SK-N-SH (cell line): ENCODE data around the gene COL3A1. TPM values are rescaled to one million over a fixed set of nuclear protein-coding genes. Genes with fewer than 3 reads are reported as not detected.

Source experiments
- CTCF ChIA-PET: fragments of 300-600, 350-600 bp; formaldehyde crosslinking; extraction: SDS; loops from one replicate; lab custom pipeline; 2021; lab: Yijun Ruan, JAX
- POLR2A ChIA-PET: fragments of 350-600 bp; sonication (Branson Sonifier 250); formaldehyde crosslinking; extraction: SDS; loops from one replicate; lab custom pipeline; 2020; ENCODE audit warnings: antibody characterized with exemption, inconsistent platforms; lab: Yijun Ruan, JAX
- DNase-seq: peaks from one replicate; pipeline ENCODE4 v3.0.0; 2012
- H2AFZ ChIP-seq: fragments of 200-600 bp; sonication (generic); 2 replicates; pipeline ENCODE4 v1.8.1; 2016; ENCODE audit warnings: antibody characterized with exemption, mild to moderate bottlenecking, low read depth
- H3F3A ChIP-seq: fragments of 200-600 bp; sonication (generic); replicated peaks from 2 replicates; pipeline ENCODE3; 2016; ENCODE audit warnings: antibody characterized with exemption, mild to moderate bottlenecking; ENCODE audit not compliant: insufficient read depth
- H3K27ac ChIP-seq, 2 experiments: fragments of 200-500 bp in 1 of 2; fragments of 200-600 bp in 1 of 2; sonication (Bioruptor generic) in 1 of 2; sonication (generic), shearing (Covaris generic) in 1 of 2; 2 replicates each; pipeline versions ENCODE4 v1.5.1 to v1.6.1; 2014 to 2016; ENCODE audit warnings: low read depth in 2 of 2, inconsistent platforms in 1 of 2, low read length in 1 of 2, mild to moderate bottlenecking in 1 of 2, mixed read lengths in 1 of 2
- H3K27me3 ChIP-seq: fragments of 200-600 bp; sonication (generic), shearing (Covaris generic); 2 replicates; pipeline ENCODE4 v1.6.1; 2016; ENCODE audit warnings: mixed run types; ENCODE audit not compliant: insufficient read depth
- H3K36me3 ChIP-seq, 2 experiments: fragments of 200-500 bp in 1 of 2; fragments of 200-600 bp in 1 of 2; sonication (Bioruptor generic) in 1 of 2; sonication (generic) in 1 of 2; replicated peaks in 1 of 2; 2 replicates each; pipeline versions ENCODE3 to v1.5.1; 2014 to 2016; ENCODE audit warnings: low read length in 1 of 2, mild to moderate bottlenecking in 1 of 2; ENCODE audit not compliant: insufficient read depth in 2 of 2, control insufficient read depth in 1 of 2
- H3K4me1 ChIP-seq, 2 experiments: fragments of 200-500 bp in 1 of 2; fragments of 200-600 bp in 1 of 2; sonication (Bioruptor generic) in 1 of 2; sonication (generic), shearing (Covaris generic) in 1 of 2; 2 replicates each; pipeline versions ENCODE4 v1.5.1 to v1.6.1; 2014 to 2016; ENCODE audit warnings: low read depth in 1 of 2, low read length in 1 of 2, mixed run types in 1 of 2; ENCODE audit not compliant: insufficient read depth in 2 of 2, control insufficient read depth in 1 of 2
- H3K4me2 ChIP-seq: fragments of 200-600 bp; sonication (generic), shearing (Covaris generic); 2 replicates; pipeline ENCODE4 v1.6.1; 2017; ENCODE audit warnings: mixed run types
- H3K4me3 ChIP-seq, 2 experiments: fragments of 200-500 bp in 1 of 2; fragments of 200-600 bp in 1 of 2; sonication (Bioruptor generic) in 1 of 2; sonication (generic), shearing (Covaris generic) in 1 of 2; 2 replicates each; pipeline versions ENCODE4 v1.5.1 to v1.8.1; 2014 to 2016; ENCODE audit warnings: low read depth in 2 of 2, inconsistent platforms in 1 of 2, low read length in 1 of 2, mild to moderate bottlenecking in 1 of 2, mixed read lengths in 1 of 2, moderate library complexity in 1 of 2
- H3K79me2 ChIP-seq: fragments of 200-600 bp; sonication (generic); 2 replicates; pipeline ENCODE4 v1.8.1; 2017; ENCODE audit warnings: mild to moderate bottlenecking; ENCODE audit not compliant: insufficient read depth
- H3K9ac ChIP-seq: fragments of 200-600 bp; sonication (generic); 2 replicates; pipeline ENCODE4 v1.6.1; 2017; ENCODE audit warnings: mixed run types
- H3K9me2 ChIP-seq: fragments of 200-600 bp; sonication (generic); 2 replicates; pipeline ENCODE4 v1.6.1; 2017; ENCODE audit warnings: mixed run types
- H3K9me3 ChIP-seq: fragments of 200-600 bp; sonication (generic); 2 replicates; pipeline ENCODE4 v1.6.1; 2017; ENCODE audit warnings: mixed run types, mild to moderate bottlenecking, moderate library complexity
- H4K20me1 ChIP-seq: fragments of 200-600 bp; sonication (generic); 2 replicates; pipeline ENCODE4 v1.6.1; 2017; ENCODE audit warnings: mild to moderate bottlenecking, mixed run types; ENCODE audit not compliant: insufficient read depth
- ELF1 ChIP-seq: IDR thresholded peaks from 2 replicates; pipeline ENCODE4 v1.4.0; 2012
- FOXJ3 ChIP-seq: sonication (generic); formaldehyde crosslinking; IDR thresholded peaks from 2 replicates; pipeline ENCODE4 v1.5.1; 2020; ENCODE audit warnings: mild to moderate bottlenecking, missing genetic modification reagents
- GABPA ChIP-seq: IDR thresholded peaks from 2 replicates; pipeline ENCODE4 v1.4.0; 2012; ENCODE audit warnings: low read depth, mild to moderate bottlenecking
- MEF2A ChIP-seq: IDR thresholded peaks from 2 replicates; pipeline ENCODE4 v1.4.0; 2012; ENCODE audit warnings: low read depth, borderline replicate concordance
- NRF1 ChIP-seq: IDR thresholded peaks from 2 replicates; pipeline ENCODE4 v1.6.1; 2012; ENCODE audit warnings: low read depth, mild to moderate bottlenecking, low read length
- POLR2AphosphoS5 ChIP-seq: IDR thresholded peaks from 2 replicates; pipeline ENCODE4 v1.6.1; 2012; ENCODE audit warnings: low read depth, low read length
- RFX5 ChIP-seq: IDR thresholded peaks from 2 replicates; pipeline ENCODE4 v1.6.1; 2012; ENCODE audit warnings: mild to moderate bottlenecking, improper control_type of control experiment, low read length
- RXRA ChIP-seq: IDR thresholded peaks from 2 replicates; pipeline ENCODE4 v1.4.0; 2012; ENCODE audit warnings: low read depth, mild to moderate bottlenecking, borderline replicate concordance
- SIN3A ChIP-seq: IDR thresholded peaks from 2 replicates; pipeline ENCODE4 v1.6.1; 2012; ENCODE audit warnings: low read depth, mild to moderate bottlenecking, low read length, moderate library complexity, borderline replicate concordance
- SMC3 ChIP-seq: IDR thresholded peaks from 2 replicates; pipeline ENCODE4 v1.6.1; 2012; ENCODE audit warnings: low read depth, low read length, improper control_type of control experiment
- YY1 ChIP-seq: IDR thresholded peaks from 2 replicates; pipeline ENCODE4 v1.4.0; 2012; ENCODE audit warnings: low read depth, mild to moderate bottlenecking
- WGBS: methylation state at CpG from one replicate; pipeline ENCODE4 v1.1.6; 2017; ENCODE audit warnings: low lambda C conversion rate; 5-methylcytosine and 5-hydroxymethylcytosine counted together
- polyA plus RNA-seq, 3 experiments: library from polyadenylated mRNA; depleted of rRNA; stranded (reverse); fragments of >200 nt; gene quantifications; 2 replicates each; pipeline ENCODE4 v1.2.3, GENCODE V29; 2012
- TF ChIP-seq, protein P1 (sequence below): IDR thresholded peaks from 2 replicates; pipeline ENCODE4 v1.6.1; 2012; ENCODE audit warnings: mild to moderate bottlenecking, low read depth, low read length, moderate library complexity
- TF ChIP-seq, protein P2 (sequence below): IDR thresholded peaks from 2 replicates; pipeline ENCODE4; 2012
- TF ChIP-seq, protein P3 (sequence below): fragments of 150-350 bp; IDR thresholded peaks from 2 replicates; pipeline ENCODE4 v1.6.1; 2016; ENCODE audit warnings: mild to moderate bottlenecking, low read depth, low read length
- TF ChIP-seq, protein P4 (sequence below): fragments of 150-350 bp; IDR thresholded peaks from 2 replicates; pipeline ENCODE4 v1.6.1; 2017; ENCODE audit warnings: antibody characterized with exemption, low read length, low read depth, borderline replicate concordance
- TF ChIP-seq, protein P5 (sequence below): IDR thresholded peaks from 2 replicates; pipeline ENCODE4 v1.4.0; 2012; ENCODE audit warnings: low read depth, borderline replicate concordance

COL3A1 gene
- polyA plus RNA-seq, 1 of the 3 experiments (the other 2 are of a cell fraction): 987 TPM

DNA sequence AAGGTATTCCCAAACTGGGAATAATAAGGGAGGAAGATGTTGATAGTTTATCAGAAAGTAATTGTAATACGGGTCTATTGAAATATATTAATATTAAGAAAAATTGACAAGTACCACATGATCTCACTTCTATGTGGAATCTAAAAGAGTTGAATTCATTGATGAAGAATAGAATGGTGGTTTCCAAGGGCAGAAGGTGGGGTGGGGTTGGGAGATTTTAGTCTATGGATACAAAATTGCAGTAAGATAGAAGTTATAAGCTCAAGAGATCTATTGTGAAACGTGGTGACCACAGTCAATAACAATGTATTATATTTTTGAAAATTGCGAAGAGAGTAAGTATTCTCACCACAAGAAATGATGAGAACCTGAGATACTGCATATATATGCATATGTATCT lies 38.9 kb downstream of the COL3A1 start:
- Histone ChIP-seq H2AFZ (no peak overlapping the region), H3K27me3 (no peaks in the 10 kb centered on the region), H3F3A (peaks cover 78% of the 10 kb centered on the region), H3K27ac (peak overlapping the region; percentile 62 to 84; a peak in 2 of 4 replicates), H3K36me3 (peaks cover 45 to 51% of the 10 kb centered on the region in 2 experiments), H3K4me2 (no peak overlapping the region), H3K9me2 (no peaks in the 10 kb centered on the region), H3K9ac (no peak overlapping the region), H4K20me1 (no peaks in the 10 kb centered on the region), H3K4me3 (no peak overlapping the region), H3K4me1 (peaks cover 0 to 24% of the 10 kb centered on the region in 2 experiments; a peak in 3 of 4 replicates), H3K9me3 (no peaks in the 10 kb centered on the region), H3K79me2 (peaks cover 5% of the 10 kb centered on the region; the same call in 1 of the 2 replicates)
- CTCF ChIA-PET: interaction anchor here (1.2 kb wide), 1 partner anchor 475 kb away, joined by 3 read pairs; no protein-coding TSS in a partner anchor
- 94% methylated on average over 3 of the region's 3 CpGs for WGBS
- POLR2A ChIA-PET: no interaction called here
- DNase-seq: no peak
- TF ChIP-seq ELF1: no peak
- no peak for TF ChIP-seq YY1
- no peak for TF ChIP-seq MEF2A
- TF ChIP-seq, protein P1, sequence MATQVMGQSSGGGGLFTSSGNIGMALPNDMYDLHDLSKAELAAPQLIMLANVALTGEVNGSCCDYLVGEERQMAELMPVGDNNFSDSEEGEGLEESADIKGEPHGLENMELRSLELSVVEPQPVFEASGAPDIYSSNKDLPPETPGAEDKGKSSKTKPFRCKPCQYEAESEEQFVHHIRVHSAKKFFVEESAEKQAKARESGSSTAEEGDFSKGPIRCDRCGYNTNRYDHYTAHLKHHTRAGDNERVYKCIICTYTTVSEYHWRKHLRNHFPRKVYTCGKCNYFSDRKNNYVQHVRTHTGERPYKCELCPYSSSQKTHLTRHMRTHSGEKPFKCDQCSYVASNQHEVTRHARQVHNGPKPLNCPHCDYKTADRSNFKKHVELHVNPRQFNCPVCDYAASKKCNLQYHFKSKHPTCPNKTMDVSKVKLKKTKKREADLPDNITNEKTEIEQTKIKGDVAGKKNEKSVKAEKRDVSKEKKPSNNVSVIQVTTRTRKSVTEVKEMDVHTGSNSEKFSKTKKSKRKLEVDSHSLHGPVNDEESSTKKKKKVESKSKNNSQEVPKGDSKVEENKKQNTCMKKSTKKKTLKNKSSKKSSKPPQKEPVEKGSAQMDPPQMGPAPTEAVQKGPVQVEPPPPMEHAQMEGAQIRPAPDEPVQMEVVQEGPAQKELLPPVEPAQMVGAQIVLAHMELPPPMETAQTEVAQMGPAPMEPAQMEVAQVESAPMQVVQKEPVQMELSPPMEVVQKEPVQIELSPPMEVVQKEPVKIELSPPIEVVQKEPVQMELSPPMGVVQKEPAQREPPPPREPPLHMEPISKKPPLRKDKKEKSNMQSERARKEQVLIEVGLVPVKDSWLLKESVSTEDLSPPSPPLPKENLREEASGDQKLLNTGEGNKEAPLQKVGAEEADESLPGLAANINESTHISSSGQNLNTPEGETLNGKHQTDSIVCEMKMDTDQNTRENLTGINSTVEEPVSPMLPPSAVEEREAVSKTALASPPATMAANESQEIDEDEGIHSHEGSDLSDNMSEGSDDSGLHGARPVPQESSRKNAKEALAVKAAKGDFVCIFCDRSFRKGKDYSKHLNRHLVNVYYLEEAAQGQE: no peak
- TF ChIP-seq, protein P2, sequence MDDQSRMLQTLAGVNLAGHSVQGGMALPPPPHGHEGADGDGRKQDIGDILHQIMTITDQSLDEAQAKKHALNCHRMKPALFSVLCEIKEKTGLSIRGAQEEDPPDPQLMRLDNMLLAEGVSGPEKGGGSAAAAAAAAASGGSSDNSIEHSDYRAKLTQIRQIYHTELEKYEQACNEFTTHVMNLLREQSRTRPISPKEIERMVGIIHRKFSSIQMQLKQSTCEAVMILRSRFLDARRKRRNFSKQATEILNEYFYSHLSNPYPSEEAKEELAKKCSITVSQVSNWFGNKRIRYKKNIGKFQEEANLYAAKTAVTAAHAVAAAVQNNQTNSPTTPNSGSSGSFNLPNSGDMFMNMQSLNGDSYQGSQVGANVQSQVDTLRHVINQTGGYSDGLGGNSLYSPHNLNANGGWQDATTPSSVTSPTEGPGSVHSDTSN: no peak
- TF ChIP-seq, protein P3, sequence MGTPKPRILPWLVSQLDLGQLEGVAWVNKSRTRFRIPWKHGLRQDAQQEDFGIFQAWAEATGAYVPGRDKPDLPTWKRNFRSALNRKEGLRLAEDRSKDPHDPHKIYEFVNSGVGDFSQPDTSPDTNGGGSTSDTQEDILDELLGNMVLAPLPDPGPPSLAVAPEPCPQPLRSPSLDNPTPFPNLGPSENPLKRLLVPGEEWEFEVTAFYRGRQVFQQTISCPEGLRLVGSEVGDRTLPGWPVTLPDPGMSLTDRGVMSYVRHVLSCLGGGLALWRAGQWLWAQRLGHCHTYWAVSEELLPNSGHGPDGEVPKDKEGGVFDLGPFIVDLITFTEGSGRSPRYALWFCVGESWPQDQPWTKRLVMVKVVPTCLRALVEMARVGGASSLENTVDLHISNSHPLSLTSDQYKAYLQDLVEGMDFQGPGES: no peak
- no peak for TF ChIP-seq POLR2AphosphoS5
- TF ChIP-seq FOXJ3: no peak

DNA sequence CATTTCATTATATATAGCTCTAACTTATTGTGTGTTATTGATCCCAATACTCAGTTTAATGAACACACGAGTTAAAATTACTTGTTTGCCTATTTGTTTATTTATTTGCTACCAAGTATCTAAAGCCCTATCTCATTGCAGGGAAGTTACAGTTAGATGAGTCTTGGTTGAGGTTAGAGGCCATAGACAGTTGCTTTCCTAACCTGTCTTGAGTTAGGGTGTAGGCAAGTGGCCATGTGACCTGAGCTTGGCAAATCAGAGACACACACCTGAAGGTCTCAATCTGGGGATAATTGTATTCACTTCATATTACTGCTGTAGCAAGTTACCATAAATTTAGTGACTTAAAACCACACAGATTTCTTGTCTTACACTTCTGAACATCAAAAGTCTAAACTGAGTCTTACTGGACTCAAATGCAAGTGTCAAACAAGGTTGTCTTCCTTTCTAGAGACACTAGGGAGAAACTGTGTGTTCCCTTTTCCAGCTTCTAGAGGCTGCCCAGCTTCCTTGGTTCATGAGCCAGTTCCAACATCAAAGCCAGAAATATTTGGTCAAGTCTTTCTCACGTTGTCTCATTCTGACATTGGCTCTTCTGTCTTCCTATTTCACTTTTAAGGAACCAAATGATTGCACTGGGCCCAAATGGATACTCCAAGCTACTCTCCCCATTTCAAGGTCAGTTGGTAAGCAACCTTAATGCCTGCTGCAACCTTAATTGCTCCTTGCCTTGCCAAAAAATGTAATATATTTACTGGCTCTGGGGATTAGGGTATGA lies 39.7 kb downstream of the COL3A1 start:
- Histone ChIP-seq H3K4me2 (no peak overlapping the region; the same call in 1 of the 2 replicates), H3K9me2 (no peaks in the 10 kb centered on the region), H3K9me3 (no peaks in the 10 kb centered on the region), H4K20me1 (no peaks in the 10 kb centered on the region), H3K27ac (peak overlapping the region; percentile 84 to 85), H3K4me3 (no peak overlapping the region), H3K36me3 (peaks cover 37 to 42% of the 10 kb centered on the region in 2 experiments), H3K4me1 (peaks cover 0 to 24% of the 10 kb centered on the region in 2 experiments; a peak in 3 of 4 replicates), H3F3A (peaks cover 78% of the 10 kb centered on the region), H3K79me2 (peaks cover 5% of the 10 kb centered on the region; the same call in 1 of the 2 replicates), H3K27me3 (no peaks in the 10 kb centered on the region), H2AFZ (no peak overlapping the region), H3K9ac (no peak overlapping the region; the same call in 1 of the 2 replicates)
- WGBS: 84% methylated on average over 2 of the region's 2 CpGs
- POLR2A ChIA-PET: no interaction called here
- no peak for DNase-seq
- CTCF ChIA-PET: interaction anchor here (1.2 kb wide), 1 partner anchor 476 kb away, joined by 3 read pairs; no protein-coding TSS in a partner anchor
- TF ChIP-seq GABPA (no peak), POLR2AphosphoS5 (peak; percentile 79), RFX5 (no peak), SIN3A (peak; percentile 62; the same call in 1 of the 2 replicates), SMC3 (no peak), YY1 (no peak), RXRA (no peak), NRF1 (no peak)
- TF ChIP-seq, protein P4, sequence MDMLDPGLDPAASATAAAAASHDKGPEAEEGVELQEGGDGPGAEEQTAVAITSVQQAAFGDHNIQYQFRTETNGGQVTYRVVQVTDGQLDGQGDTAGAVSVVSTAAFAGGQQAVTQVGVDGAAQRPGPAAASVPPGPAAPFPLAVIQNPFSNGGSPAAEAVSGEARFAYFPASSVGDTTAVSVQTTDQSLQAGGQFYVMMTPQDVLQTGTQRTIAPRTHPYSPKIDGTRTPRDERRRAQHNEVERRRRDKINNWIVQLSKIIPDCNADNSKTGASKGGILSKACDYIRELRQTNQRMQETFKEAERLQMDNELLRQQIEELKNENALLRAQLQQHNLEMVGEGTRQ: no peak
- TF ChIP-seq, protein P5, sequence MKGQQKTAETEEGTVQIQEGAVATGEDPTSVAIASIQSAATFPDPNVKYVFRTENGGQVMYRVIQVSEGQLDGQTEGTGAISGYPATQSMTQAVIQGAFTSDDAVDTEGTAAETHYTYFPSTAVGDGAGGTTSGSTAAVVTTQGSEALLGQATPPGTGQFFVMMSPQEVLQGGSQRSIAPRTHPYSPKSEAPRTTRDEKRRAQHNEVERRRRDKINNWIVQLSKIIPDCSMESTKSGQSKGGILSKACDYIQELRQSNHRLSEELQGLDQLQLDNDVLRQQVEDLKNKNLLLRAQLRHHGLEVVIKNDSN: peak; percentile 25; the same call in 1 of the 2 replicates
- TF ChIP-seq, protein P3: no peak
